ENCODE data around the gene DRC1. TPM values are rescaled to one million over a fixed set of nuclear protein-coding genes. Genes with fewer than 3 reads are reported as not detected.

DRC1 gene
- total RNA-seq, 1 experiment from 2014 or later, result not detected

GRCh38 chr2:26430826-26431225, 29.1 kb downstream of the DRC1 start:
- no peaks in the 10 kb centered on the region for H3K9me2 ChIP-seq (ENCODE audit: insufficient read depth)
- H4K20me1 ChIP-seq (ENCODE audit: insufficient read depth), result no peaks in the 10 kb centered on the region
- H3K9me3 ChIP-seq (ENCODE audit: control insufficient read depth in 1 of 2, insufficient read depth in 1 of 2, low read depth in 1 of 2, low read length in 2 of 2), result no peaks in the 10 kb centered on the region
- ChIA-PET RAD21 (ENCODE audit: low non-redundant PET in 1 of 2, low total read pairs in 2 of 2, uncharacterized antibody in 2 of 2, unreplicated experiment in 2 of 2) (no interaction called here), CTCF (no interaction called here), POLR2A (no interaction called here)
- no peak overlapping the region for H3K9ac ChIP-seq (ENCODE audit: low read length)
- H3K27me3 ChIP-seq (ENCODE audit: insufficient read depth, low read length), result no peaks in the 10 kb centered on the region
- intact Hi-C loops (cut with micrococcal nuclease), result no loop called here
- no peaks in the 10 kb centered on the region for H3K4me1 ChIP-seq (ENCODE audit: control insufficient read depth in 1 of 2, insufficient read depth in 2 of 2, low read length in 2 of 2)
- no peak overlapping the region for H3K27ac ChIP-seq (ENCODE audit: low read depth, low read length)
- no peak overlapping the region for H3K4me2 ChIP-seq (ENCODE audit: low read length)
- no peaks in the 10 kb centered on the region for H3K79me2 ChIP-seq (ENCODE audit: insufficient read depth, low read length)
- H2AFZ ChIP-seq (ENCODE audit: low read depth, low read length, poor library complexity, severe bottlenecking), result no peak overlapping the region
- no peak overlapping the region for H3K4me3 ChIP-seq (replicated peaks in 1 of 2; ENCODE audit: low read depth in 1 of 2, low read length in 2 of 2)
- no peak for DNase-seq (ENCODE audit: low read depth, low spot score)
- H3K36me3 ChIP-seq (ENCODE audit: control insufficient read depth in 1 of 2, insufficient read depth in 2 of 2, low read length in 2 of 2), result no peaks in the 10 kb centered on the region
- ATAC-seq, result no peak
- TF ChIP-seq ZFX (IDR thresholded peaks at IDR 0.05) (no peak), CEBPB (IDR thresholded peaks at IDR 0.05; ENCODE audit: low read depth) (no peak), CBX3 (IDR thresholded peaks at IDR 0.05; ENCODE audit: low read depth) (no peak), FOSL1 (IDR thresholded peaks at IDR 0.05; ENCODE audit: low read depth) (no peak), POLR2A (IDR thresholded peaks at IDR 0.05; ENCODE audit: borderline replicate concordance, extremely low read depth, insufficient read depth, insufficient read length) (no peak), ATF3 (IDR thresholded peaks at IDR 0.05) (no peak), SIN3A (IDR thresholded peaks at IDR 0.05; ENCODE audit: low read depth) (no peak), EZH2phosphoT487 (IDR thresholded peaks at IDR 0.05; ENCODE audit: borderline replicate concordance) (no peak), EZH2 (IDR thresholded peaks at IDR 0.05) (no peak), MAX (IDR thresholded peaks at IDR 0.05) (no peak), REST (IDR thresholded peaks at IDR 0.05; ENCODE audit: low read depth) (no peak), SP1 (IDR thresholded peaks at IDR 0.05; ENCODE audit: low read depth) (no peak), POLR2AphosphoS5 (IDR thresholded peaks at IDR 0.05; ENCODE audit: low read depth, low read length) (no peak)
- no TSS peak for BruUV-seq (replicated peaks)
